ENCODE measurements around the gene RCAN2. TPM values are rescaled to one million over a fixed set of nuclear protein-coding genes. Genes with fewer than 3 reads are reported as not detected.

The RCAN2 gene
- total and polyA plus RNA-seq, 9 of the 15 experiments (the other 6 are each of a cell fraction or from before 2014, with no cell fraction given) = 0.04 TPM; not detected in 8

DNA sequence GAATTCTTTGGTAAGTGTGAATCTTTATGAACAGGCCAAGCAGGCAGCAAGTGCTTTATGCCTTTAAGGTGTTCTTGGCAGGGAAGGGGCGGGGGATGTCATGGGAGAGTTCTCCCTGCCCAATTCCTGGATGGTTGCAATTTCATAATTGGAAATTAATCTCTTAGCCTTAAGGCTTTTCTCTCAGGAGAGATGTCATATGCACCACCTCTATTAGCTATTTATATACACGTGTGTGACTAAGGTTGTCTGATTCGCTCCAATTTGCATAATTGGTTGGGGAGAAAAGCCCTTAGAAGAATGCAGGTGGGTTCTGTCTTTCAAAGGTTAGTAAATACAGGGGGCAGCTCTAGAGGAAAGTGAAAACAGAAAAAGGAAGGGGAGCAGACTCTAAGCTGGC lies 315.3 kb downstream of the RCAN2 start:
- no peaks in the 10 kb centered on the region for H3K79me2 ChIP-seq (ENCODE audit: control insufficient read depth, insufficient read depth, low read length)
- no peak for FAIRE-seq
- no peak overlapping the region for H3K9ac ChIP-seq (ENCODE audit: insufficient read depth in 1 of 2, low read depth in 2 of 2, low read length in 2 of 2)
- no peaks in the 10 kb centered on the region for H4K20me1 ChIP-seq (replicated peaks; ENCODE audit: control insufficient read depth, insufficient read depth, low read length)
- BruUV-seq (replicated peaks) = no TSS peak
- peaks cover 0 to under 1% of the 10 kb centered on the region in 2 experiments; a peak in 1 of 5 replicates for H3K4me1 ChIP-seq (replicated peaks in 1 of 2; ENCODE audit: control insufficient read depth in 2 of 2, insufficient read depth in 2 of 2, low read length in 2 of 2)
- in situ Hi-C loops (cut with MboI) (no loop called here), intact Hi-C loops (cut with micrococcal nuclease) (no loop called here)
- H3K4me2 ChIP-seq (ENCODE audit: insufficient read depth, low read length) = no peak overlapping the region
- no peak for DNase-seq (ENCODE audit: extremely low read depth in 1 of 4, low spot score in 3 of 4)
- POLR2A ChIA-PET = interaction anchor here (1.1 kb wide), 1 partner anchor 26 kb away, joined by 4 read pairs; no protein-coding TSS in a partner anchor
- no peaks in the 10 kb centered on the region for H3K9me3 ChIP-seq (replicated peaks; ENCODE audit: control insufficient read depth, insufficient read depth, low read depth, low read length)
- H3K4me3 ChIP-seq = no peak overlapping the region
- no peaks in the 10 kb centered on the region for H3K27me3 ChIP-seq (ENCODE audit: control insufficient read depth in 2 of 2, insufficient read depth in 2 of 2, low read length in 2 of 2)
- no peaks in the 10 kb centered on the region for H3K9me1 ChIP-seq (ENCODE audit: control insufficient read depth, insufficient read depth, low read length)
- TF ChIP-seq HMG20B (CRISPR knock-in tag; IDR thresholded peaks at IDR 0.05) = no peak
- TF ChIP-seq, protein P1, sequence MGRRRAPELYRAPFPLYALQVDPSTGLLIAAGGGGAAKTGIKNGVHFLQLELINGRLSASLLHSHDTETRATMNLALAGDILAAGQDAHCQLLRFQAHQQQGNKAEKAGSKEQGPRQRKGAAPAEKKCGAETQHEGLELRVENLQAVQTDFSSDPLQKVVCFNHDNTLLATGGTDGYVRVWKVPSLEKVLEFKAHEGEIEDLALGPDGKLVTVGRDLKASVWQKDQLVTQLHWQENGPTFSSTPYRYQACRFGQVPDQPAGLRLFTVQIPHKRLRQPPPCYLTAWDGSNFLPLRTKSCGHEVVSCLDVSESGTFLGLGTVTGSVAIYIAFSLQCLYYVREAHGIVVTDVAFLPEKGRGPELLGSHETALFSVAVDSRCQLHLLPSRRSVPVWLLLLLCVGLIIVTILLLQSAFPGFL (CRISPR knock-in tag; IDR thresholded peaks at IDR 0.05) = no peak
- TF ChIP-seq ZSCAN32 (CRISPR knock-in tag; IDR thresholded peaks at IDR 0.05) = no peak
- no peak for TF ChIP-seq CC2D1A (IDR thresholded peaks at IDR 0.05)
- TF ChIP-seq, protein P2, sequence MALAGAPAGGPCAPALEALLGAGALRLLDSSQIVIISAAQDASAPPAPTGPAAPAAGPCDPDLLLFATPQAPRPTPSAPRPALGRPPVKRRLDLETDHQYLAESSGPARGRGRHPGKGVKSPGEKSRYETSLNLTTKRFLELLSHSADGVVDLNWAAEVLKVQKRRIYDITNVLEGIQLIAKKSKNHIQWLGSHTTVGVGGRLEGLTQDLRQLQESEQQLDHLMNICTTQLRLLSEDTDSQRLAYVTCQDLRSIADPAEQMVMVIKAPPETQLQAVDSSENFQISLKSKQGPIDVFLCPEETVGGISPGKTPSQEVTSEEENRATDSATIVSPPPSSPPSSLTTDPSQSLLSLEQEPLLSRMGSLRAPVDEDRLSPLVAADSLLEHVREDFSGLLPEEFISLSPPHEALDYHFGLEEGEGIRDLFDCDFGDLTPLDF (CRISPR knock-in tag; IDR thresholded peaks at IDR 0.05) = no peak
- TF ChIP-seq PKNOX1 (IDR thresholded peaks at IDR 0.05) = no peak
- TF ChIP-seq HDAC6 (IDR thresholded peaks at IDR 0.05; ENCODE audit: low read depth, low read length) = no peak
- no peak for TF ChIP-seq RBM34 (IDR thresholded peaks at IDR 0.05; ENCODE audit: borderline replicate concordance, insufficient read depth, low read length)
- no peak for TF ChIP-seq NR2C1 (IDR thresholded peaks at IDR 0.05)
- TF ChIP-seq NR2C1 (tag; IDR thresholded peaks at IDR 0.05) = no peak
- TF ChIP-seq, protein P3, sequence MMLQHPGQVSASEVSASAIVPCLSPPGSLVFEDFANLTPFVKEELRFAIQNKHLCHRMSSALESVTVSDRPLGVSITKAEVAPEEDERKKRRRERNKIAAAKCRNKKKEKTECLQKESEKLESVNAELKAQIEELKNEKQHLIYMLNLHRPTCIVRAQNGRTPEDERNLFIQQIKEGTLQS (IDR thresholded peaks at IDR 0.05) = no peak
- TF ChIP-seq, protein P3 (CRISPR knock-in tag; conservative IDR thresholded peaks at IDR 0.05) = no peak
- TF ChIP-seq NFIC (IDR thresholded peaks at IDR 0.05) = no peak
- TF ChIP-seq TEAD4 (IDR thresholded peaks at IDR 0.05; ENCODE audit: low read length) = no peak
- no peak for TF ChIP-seq TEAD4 (CRISPR knock-in tag; IDR thresholded peaks at IDR 0.05; ENCODE audit: borderline replicate concordance)
- H2AFZ ChIP-seq (ENCODE audit: low read depth, low read length) = no peak overlapping the region
- ATAC-seq = no peak
- WGBS (ENCODE audit: insufficient coverage, low coverage, missing lambda C conversion rate) = 0% methylated on average over 3 of the region's 3 CpGs
- H3K27ac ChIP-seq (ENCODE audit: extremely low read depth, low read depth, low read length) = no peak overlapping the region
- no peaks in the 10 kb centered on the region for H3K36me3 ChIP-seq (ENCODE audit: control insufficient read depth, insufficient read depth, low read length)
- CTCF ChIA-PET (ENCODE audit: low intra/inter-chr PET ratio) = no interaction called here

Measured in K562 (cell line).